CD4-positive, CD25-positive, alpha-beta regulatory T cell (primary cell): Measurements from ENCODE around the gene PRTG. TPM values are rescaled to one million over a fixed set of nuclear protein-coding genes. Genes with fewer than 3 reads are reported as not detected.
"Not testable (repeated sequence)": the region's sequence is repeated elsewhere in the genome, so short reads cannot be mapped to it uniquely, and the experiment has no call there.

Experiments
- ATAC-seq, 2 donors: fragments of 150-1000 bp; cut with Tn5 transposase; one replicate each; pipeline ENCODE4 v1.10.0; 2021; ENCODE audit warnings: low read depth in 2 of 2, moderate number of reproducible peaks in 2 of 2, moderate library complexity in 1 of 2
- DNase-seq, 3 donors: peaks; one replicate each; pipeline versions ENCODE4 v3.0.0 to v3.0.0-alpha.2; 2012 to 2022; ENCODE audit warnings: mixed read lengths in 1 of 3
- H3K27ac ChIP-seq: one replicate; pipeline ENCODE4 v1.7.0; 2013; ENCODE audit warnings: mild to moderate bottlenecking, low read length; ENCODE audit not compliant: insufficient read depth, poor library complexity, severe bottlenecking
- H3K27me3 ChIP-seq: one replicate; pipeline ENCODE4 v1.7.0; 2013; ENCODE audit warnings: low read length; ENCODE audit not compliant: control insufficient read depth, insufficient read depth
- H3K36me3 ChIP-seq: one replicate; pipeline ENCODE4 v1.7.0; 2013; ENCODE audit warnings: mild to moderate bottlenecking, low read length, moderate library complexity; ENCODE audit not compliant: control insufficient read depth, insufficient read depth
- H3K4me1 ChIP-seq: 2 replicates; pipeline ENCODE4 v1.7.0; 2013; ENCODE audit warnings: mild to moderate bottlenecking, low read length; ENCODE audit not compliant: insufficient read depth, control insufficient read depth, poor library complexity, severe bottlenecking
- H3K4me3 ChIP-seq: one replicate; pipeline ENCODE4 v1.7.0; 2013; ENCODE audit warnings: low read depth, mild to moderate bottlenecking, low read length, moderate library complexity
- H3K9me3 ChIP-seq, 2 experiments: 1 replicate in 1 of 2; 2 replicates in 1 of 2; pipeline ENCODE4 v1.7.0; 2013; ENCODE audit warnings: low read length in 2 of 2, mild to moderate bottlenecking in 1 of 2, moderate library complexity in 1 of 2; ENCODE audit not compliant: control insufficient read depth in 2 of 2
- H3K27ac Mint-ChIP-seq, 3 donors: one replicate each; pipeline ENCODE4 v1.8.0; 2020 to 2022; ENCODE audit warnings: mild to moderate bottlenecking in 3 of 3, mixed read lengths in 3 of 3, moderate library complexity in 2 of 3
- H3K27me3 Mint-ChIP-seq: one replicate; pipeline ENCODE4 v1.8.0; 2022; ENCODE audit warnings: mild to moderate bottlenecking, mixed read lengths
- H3K36me3 Mint-ChIP-seq: one replicate; pipeline ENCODE4 v1.8.0; 2020; ENCODE audit warnings: mixed read lengths
- H3K4me1 Mint-ChIP-seq, 4 donors: one replicate each; pipeline ENCODE4 v1.8.0; 2020 to 2022; ENCODE audit warnings: mixed read lengths in 4 of 4, mild to moderate bottlenecking in 1 of 4
- H3K4me3 Mint-ChIP-seq, 4 donors: one replicate each; pipeline ENCODE4 v1.8.0; 2020 to 2022; ENCODE audit warnings: mild to moderate bottlenecking in 4 of 4, mixed read lengths in 4 of 4, moderate library complexity in 3 of 4
- H3K9me3 Mint-ChIP-seq, 7 donors: one replicate each; pipeline ENCODE4 v1.8.0; 2020 to 2022; ENCODE audit warnings: mixed read lengths in 7 of 7, mild to moderate bottlenecking in 3 of 7, moderate library complexity in 2 of 7
- polyA plus RNA-seq, 4 donors: library from polyadenylated mRNA; unstranded; fragments of 300-500 nt; fragmentation: Illumina TruSeq; gene quantifications; one replicate each; pipeline ENCODE4 v1.2.3, GENCODE V29; 2021
- total RNA-seq: library from RNA; stranded (reverse); gene quantifications from one replicate; pipeline ENCODE4 v1.2.3, GENCODE V29; 2022

PRTG gene
- total and polyA plus RNA-seq, 5 donors from 2014 or later = not detected

GRCh38 chr15:55619783-55620182 lies 123.2 kb downstream of the PRTG start:
- Mint-ChIP-seq H3K36me3 (no peaks in the 10 kb centered on the region), H3K4me1 (no peaks in the 10 kb centered on the region), H3K27me3 (peaks cover 37% of the 10 kb centered on the region), H3K9me3 (peaks cover 0 to 1% (median 0%) of the 10 kb centered on the region in 7 donors), H3K4me3 (no peak overlapping the region), H3K27ac (no peak overlapping the region)
- Histone ChIP-seq H3K4me1 (no peaks in the 10 kb centered on the region), H3K9me3 (no peaks in the 10 kb centered on the region), H3K4me3 (no peak overlapping the region), H3K27me3 (peaks cover 13% of the 10 kb centered on the region), H3K36me3 (no peaks in the 10 kb centered on the region), H3K27ac (no peak overlapping the region)
- ATAC-seq = no peak
- no peak for DNase-seq

- no peak overlapping the region for H3K4me3 ChIP-seq
- no peak overlapping the region for H3K27ac Mint-ChIP-seq
- H3K27ac ChIP-seq = no peak overlapping the region
- H3K36me3 Mint-ChIP-seq = no peaks in the 10 kb centered on the region
- H3K4me1 ChIP-seq = no peaks in the 10 kb centered on the region
- no peaks in the 10 kb centered on the region for H3K4me1 Mint-ChIP-seq
- H3K27me3 Mint-ChIP-seq = peaks cover 50% of the 10 kb centered on the region
- no peak for ATAC-seq
- H3K27me3 ChIP-seq = peaks cover 21% of the 10 kb centered on the region
- H3K4me3 Mint-ChIP-seq = no peak overlapping the region
- H3K36me3 ChIP-seq = no peaks in the 10 kb centered on the region
- H3K9me3 ChIP-seq = no peaks in the 10 kb centered on the region
- no peak for DNase-seq
- peaks cover 0 to 1% (median 0%) of the 10 kb centered on the region in 7 donors for H3K9me3 Mint-ChIP-seq
Observed at GRCh38 chr15:55618387-55618786, 124.6 kb downstream of the PRTG start.

GRCh38 chr15:55615445-55615844 lies 127.5 kb downstream of the PRTG start:
- Mint-ChIP-seq H3K27ac (no peak overlapping the region), H3K36me3 (no peaks in the 10 kb centered on the region), H3K27me3 (peaks cover 49% of the 10 kb centered on the region), H3K4me3 (no peak overlapping the region), H3K4me1 (no peaks in the 10 kb centered on the region), H3K9me3 (peaks cover 0 to 2% (median 0%) of the 10 kb centered on the region in 7 donors)
- no peak for DNase-seq
- no peaks in the 10 kb centered on the region for H3K36me3 ChIP-seq
- H3K27ac ChIP-seq = no peak overlapping the region
- H3K4me3 ChIP-seq = no peak overlapping the region
- peaks cover 28% of the 10 kb centered on the region for H3K27me3 ChIP-seq
- no peak for ATAC-seq
- H3K4me1 ChIP-seq = no peaks in the 10 kb centered on the region
- no peaks in the 10 kb centered on the region for H3K9me3 ChIP-seq

GRCh38 chr15:55613727-55614126 lies 129.2 kb downstream of the PRTG start:
- Mint-ChIP-seq H3K27ac (no peak overlapping the region), H3K4me1 (no peaks in the 10 kb centered on the region), H3K36me3 (no peaks in the 10 kb centered on the region), H3K4me3 (no peak overlapping the region), H3K27me3 (peaks cover 35% of the 10 kb centered on the region), H3K9me3 (peaks cover 0 to 2% (median 0%) of the 10 kb centered on the region in 7 donors)
- ATAC-seq = no peak
- Histone ChIP-seq H3K36me3 (no peaks in the 10 kb centered on the region), H3K27ac (no peak overlapping the region), H3K4me3 (no peak overlapping the region), H3K4me1 (no peaks in the 10 kb centered on the region), H3K27me3 (peaks cover 24% of the 10 kb centered on the region), H3K9me3 (no peaks in the 10 kb centered on the region)
- no peak for DNase-seq

- H3K27me3 ChIP-seq = peaks cover 3% of the 10 kb centered on the region
- no peak overlapping the region for H3K27ac Mint-ChIP-seq
- H3K36me3 Mint-ChIP-seq = no peaks in the 10 kb centered on the region
- H3K27ac ChIP-seq = no peak overlapping the region
- peaks cover 3 to 11% (median 5%) of the 10 kb centered on the region in 7 donors for H3K9me3 Mint-ChIP-seq
- no peak for DNase-seq
- peaks cover 14% of the 10 kb centered on the region for H3K27me3 Mint-ChIP-seq
- H3K4me1 ChIP-seq = no peaks in the 10 kb centered on the region
- peaks cover 0 to 2% of the 10 kb centered on the region in 2 experiments for H3K9me3 ChIP-seq
- no peak overlapping the region for H3K4me3 ChIP-seq
- no peak overlapping the region for H3K4me3 Mint-ChIP-seq
- no peaks in the 10 kb centered on the region for H3K4me1 Mint-ChIP-seq
- no peak for ATAC-seq
- no peaks in the 10 kb centered on the region for H3K36me3 ChIP-seq
Observed at GRCh38 chr15:55606214-55606613, 136.7 kb downstream of the PRTG start.

- DNase-seq (no peak), ATAC-seq (no peak)
- Histone ChIP-seq H3K27ac (no peak overlapping the region), H3K27me3 (no peaks in the 10 kb centered on the region), H3K36me3 (no peaks in the 10 kb centered on the region), H3K4me1 (no peaks in the 10 kb centered on the region), H3K9me3 (no peaks in the 10 kb centered on the region), H3K4me3 (no peak overlapping the region)
- peaks cover 17% of the 10 kb centered on the region for H3K27me3 Mint-ChIP-seq
- H3K27ac Mint-ChIP-seq = no peak overlapping the region
- H3K4me1 Mint-ChIP-seq = no peaks in the 10 kb centered on the region
- no peak overlapping the region for H3K4me3 Mint-ChIP-seq
- peaks cover 0 to 7% (median 2%) of the 10 kb centered on the region in 7 donors for H3K9me3 Mint-ChIP-seq
- no peaks in the 10 kb centered on the region for H3K36me3 Mint-ChIP-seq
Observed at GRCh38 chr15:55601374-55601773, 141.6 kb downstream of the PRTG start.

- H3K9me3 Mint-ChIP-seq = peaks cover 0 to 5% (median 2%) of the 10 kb centered on the region in 7 donors
- Histone ChIP-seq H3K4me1 (no peaks in the 10 kb centered on the region), H3K4me3 (no peak overlapping the region), H3K36me3 (no peaks in the 10 kb centered on the region), H3K27ac (no peak overlapping the region), H3K27me3 (no peaks in the 10 kb centered on the region), H3K9me3 (no peaks in the 10 kb centered on the region)
- H3K27ac Mint-ChIP-seq = no peak overlapping the region
- no peak overlapping the region for H3K4me3 Mint-ChIP-seq
- no peaks in the 10 kb centered on the region for H3K36me3 Mint-ChIP-seq
- H3K27me3 Mint-ChIP-seq = peaks cover 33% of the 10 kb centered on the region
- ATAC-seq = no peak
- no peaks in the 10 kb centered on the region for H3K4me1 Mint-ChIP-seq
- no peak for DNase-seq
Observed at GRCh38 chr15:55599439-55599838, 143.5 kb downstream of the PRTG start.

GRCh38 chr15:55593019-55593418 lies 149.9 kb downstream of the PRTG start:
- Mint-ChIP-seq H3K9me3 (peaks cover 0 to 12% (median 0%) of the 10 kb centered on the region in 7 donors), H3K27me3 (peaks cover 52% of the 10 kb centered on the region)
- H3K36me3 ChIP-seq, ATAC-seq, H3K4me3 Mint-ChIP-seq, H3K27ac Mint-ChIP-seq, DNase-seq, H3K36me3 Mint-ChIP-seq, H3K27ac ChIP-seq, H3K4me1 Mint-ChIP-seq, H3K4me3 ChIP-seq, H3K9me3 ChIP-seq, H3K27me3 ChIP-seq, H3K4me1 ChIP-seq: not testable (repeated sequence)
